Left cardiac atrium (tissue), 4 donors: ENCODE measurements around the gene YIPF7. TPM values are rescaled to one million over a fixed set of nuclear protein-coding genes. Genes with fewer than 3 reads are reported as not detected.

Experiments used
- ATAC-seq, 2 donors: fragments of 200-7000 bp; cut with Tn5 transposase; one replicate each; pipeline ENCODE4 v1.9.1; 2020; ENCODE audit warnings: mild to moderate bottlenecking in 2 of 2, moderate library complexity in 2 of 2
- DNase-seq: peaks from one replicate; pipeline ENCODE4 v3.0.0-alpha.2; 2020
- intact Hi-C, 2 donors: fragments of 100-400 bp; cut with DNase I; formaldehyde crosslinking; loops; one replicate each; pipeline versions ENCODE4 v1.14.1 to v1.15.1; 2022 to 2023
- total RNA-seq, 2 donors: library from RNA; stranded (reverse); fragmentation: NEBNext Ultra II Directional; extraction: Animal tissue kit (Norgen Biotek cat#: 25700); gene quantifications; one replicate each; pipeline ENCODE4 v1.2.1, GENCODE V29; 2021
- donor health status: DM: no; HTN: yes; CAD: no.
- donor health status: DM: no; HTN: yes; CAD: no; lungs with severe emphysema.
- donor health status: DM: yes; HTN: yes; CAD: no.
- donor health status: Dilated cardiomyopathy.

Gene YIPF7
- total RNA-seq, 2 donors from 2014 or later, result 1.4 to 2.0 TPM

DNA sequence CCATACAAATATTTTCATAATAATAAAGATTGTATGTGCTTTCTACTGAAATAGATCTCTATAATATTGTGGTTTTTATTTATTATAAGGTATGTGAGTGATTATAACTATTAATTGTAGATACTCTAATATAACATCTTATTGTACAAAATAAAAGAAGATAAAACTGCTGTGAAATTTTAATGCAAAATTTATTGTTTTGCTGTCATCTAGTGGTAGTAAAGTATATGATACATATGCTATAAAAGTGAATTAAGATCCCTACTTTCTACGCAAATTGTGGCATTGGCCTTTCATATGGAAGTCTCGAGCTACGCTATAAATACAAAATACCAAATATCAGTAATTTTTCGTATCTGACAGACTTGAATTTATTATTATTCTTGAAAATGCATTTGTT lies 19.3 kb downstream of the YIPF7 start:
- intact Hi-C loops, result no loop called here
- ATAC-seq (no peak), DNase-seq (no peak)

GRCh38 chr4:44629280-44629866 lies 22.1 kb downstream of the YIPF7 start:
- no peak for DNase-seq
- intact Hi-C loops, result loop anchor here in 1 of 2 donors (5.0 to 10.0 kb wide), 2 partner anchors 175 to 1497 kb away; no protein-coding TSS in a partner anchor
- peak; percentile 53 to 55 for ATAC-seq

- DNase-seq (no peak), ATAC-seq (peak in 1 of 2 donors; percentile 50)
- intact Hi-C loops, result loop anchor here in 1 of 2 donors (10.0 kb wide), 1 partner anchor 169 kb away; no protein-coding TSS in a partner anchor
Measured at GRCh38 chr4:44623676-44624075, 27.7 kb downstream of the YIPF7 start.

- intact Hi-C loops, result no loop called here
- ATAC-seq, result no peak
- DNase-seq, result no peak
Measured at GRCh38 chr4:44616621-44617020, 34.8 kb downstream of the YIPF7 start.

- intact Hi-C loops, result no loop called here
- no peak for ATAC-seq
- no peak for DNase-seq
Measured at GRCh38 chr4:44583393-44583792, 68.0 kb downstream of the YIPF7 start.

DNA sequence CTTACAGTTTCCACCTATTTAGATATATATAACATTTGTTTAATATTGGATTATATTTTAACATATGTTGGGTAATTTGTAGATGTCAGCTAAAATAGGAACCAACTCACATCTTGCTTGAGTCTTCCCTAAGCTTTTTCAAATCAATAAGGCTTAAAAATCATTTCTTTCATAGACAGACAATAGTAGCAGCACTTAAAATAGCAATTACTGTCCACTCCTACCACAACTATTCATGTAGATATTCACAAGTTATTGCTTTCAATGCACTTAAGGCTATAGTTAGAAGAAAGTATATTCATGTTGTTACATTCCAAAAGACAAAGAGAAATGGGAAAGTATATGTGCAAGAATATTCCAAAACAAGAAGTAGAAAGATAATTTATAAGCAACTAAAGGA lies 71.2 kb downstream of the YIPF7 start:
- DNase-seq (no peak), ATAC-seq (no peak)
- intact Hi-C loops, result no loop called here

DNA sequence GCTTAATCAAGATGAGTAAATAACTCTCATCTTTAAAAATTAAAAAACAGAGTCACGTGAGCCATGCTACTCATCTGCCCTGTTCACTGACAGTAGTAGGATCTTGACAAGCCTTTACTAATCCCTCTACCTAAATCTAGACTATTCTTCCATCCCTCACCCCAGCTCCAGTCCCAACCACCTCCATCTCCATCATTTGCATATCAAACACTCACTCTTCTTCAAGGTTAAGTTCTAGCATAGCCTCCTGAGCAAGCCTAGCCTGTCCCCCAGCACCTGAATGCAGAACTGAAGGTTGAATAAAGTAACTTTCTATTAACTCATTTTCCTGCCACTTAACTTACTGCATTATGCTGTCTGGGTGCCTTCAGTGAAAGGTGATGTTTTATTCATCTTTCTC lies 72.5 kb downstream of the YIPF7 start:
- intact Hi-C loops, result no loop called here
- DNase-seq, result no peak
- ATAC-seq, result no peak

Other genes starting within 250 kb of the YIPF7 start
- under 1 TPM; 0.12 to 0.18 TPM for gene KCTD8, start 202.8 kb downstream of the YIPF7 start, total RNA-seq
- gene GUF1, start 26.8 kb upstream of the YIPF7 start, total RNA-seq, result 10 to 100 TPM; 16.5 to 17.1 TPM
- 10 to 100 TPM; 11.4 to 17.5 TPM for gene GNPDA2, start 74.9 kb upstream of the YIPF7 start, total RNA-seq